CD4-positive, alpha-beta memory T cell (primary cell): ENCODE measurements around the gene UBL3. TPM values are rescaled to one million over a fixed set of nuclear protein-coding genes. Genes with fewer than 3 reads are reported as not detected.
A peak's percentile ranks its signal among the peaks of the same experiment; 100 is the strongest.

ENCODE experiments used
- CTCF ChIA-PET: fragments of 350-600 bp; sonication (Branson Sonifier 250); formaldehyde crosslinking; loops from one replicate; lab custom pipeline; 2021; ENCODE audit warnings: inconsistent platforms; ENCODE audit not compliant: partially characterized antibody; lab: Charles Lee
- POLR2A ChIA-PET: fragments of 350-600 bp; sonication (Branson Sonifier 250); formaldehyde crosslinking; loops from one replicate; lab custom pipeline; 2021; ENCODE audit not compliant: partially characterized antibody; lab: Charles Lee
- DNase-seq, 5 donors: peaks; one replicate each; pipeline versions ENCODE4 v3.0.0 to v3.0.0-alpha.2; 2020 to 2022; ENCODE audit warnings: mixed read lengths in 1 of 5
- H3K27ac ChIP-seq: one replicate; pipeline ENCODE4 v1.7.0; 2013; ENCODE audit warnings: low read depth, low read length
- H3K27me3 ChIP-seq: 2 replicates; pipeline ENCODE4 v1.7.0; 2013; ENCODE audit warnings: mild to moderate bottlenecking, low read length, moderate library complexity; ENCODE audit not compliant: insufficient read depth
- H3K36me3 ChIP-seq: 2 replicates; pipeline ENCODE4 v1.7.0; 2013; ENCODE audit warnings: mild to moderate bottlenecking, low read length, moderate library complexity; ENCODE audit not compliant: insufficient read depth
- H3K4me1 ChIP-seq: 2 replicates; pipeline ENCODE4 v1.7.0; 2013; ENCODE audit warnings: mild to moderate bottlenecking, low read length, moderate library complexity; ENCODE audit not compliant: insufficient read depth
- H3K4me3 ChIP-seq, 2 donors: one replicate each; pipeline ENCODE4 v1.7.0; 2013; ENCODE audit warnings: low read length in 2 of 2, mild to moderate bottlenecking in 1 of 2
- H3K9me3 ChIP-seq, 2 donors: one replicate each; pipeline ENCODE4 v1.7.0; 2013; ENCODE audit warnings: low read length in 2 of 2, control low read depth in 1 of 2; ENCODE audit not compliant: control insufficient read depth in 1 of 2
- H3K27ac Mint-ChIP-seq, 7 donors: one replicate each; pipeline ENCODE4 v1.8.0; 2020 to 2021; ENCODE audit warnings: mixed read lengths in 7 of 7, mild to moderate bottlenecking in 6 of 7, inconsistent platforms in 3 of 7, moderate library complexity in 3 of 7
- H3K27me3 Mint-ChIP-seq, 2 donors: one replicate each; pipeline ENCODE4 v1.8.0; 2020 to 2021; ENCODE audit warnings: mixed read lengths in 2 of 2
- H3K36me3 Mint-ChIP-seq, 2 donors: one replicate each; pipeline ENCODE4 v1.8.0; 2020 to 2021; ENCODE audit warnings: mixed read lengths in 2 of 2, inconsistent platforms in 1 of 2, mild to moderate bottlenecking in 1 of 2
- H3K4me1 Mint-ChIP-seq, 4 donors: one replicate each; pipeline ENCODE4 v1.8.0; 2020 to 2021; ENCODE audit warnings: mixed read lengths in 4 of 4, mild to moderate bottlenecking in 1 of 4
- H3K4me3 Mint-ChIP-seq, 8 donors: one replicate each; pipeline ENCODE4 v1.8.0; 2020 to 2021; ENCODE audit warnings: mixed read lengths in 8 of 8, mild to moderate bottlenecking in 7 of 8, moderate library complexity in 6 of 8, inconsistent platforms in 3 of 8
- H3K9me3 Mint-ChIP-seq, 8 donors: one replicate each; pipeline ENCODE4 v1.8.0; 2020 to 2021; ENCODE audit warnings: mixed read lengths in 8 of 8, mild to moderate bottlenecking in 5 of 8, inconsistent platforms in 3 of 8, moderate library complexity in 1 of 8
- intact Hi-C: fragments of 100-400 bp; cut with micrococcal nuclease; formaldehyde crosslinking; loops from one replicate; pipeline ENCODE4 v1.15.1; 2023
- polyA plus RNA-seq, 2 donors: library from polyadenylated mRNA; unstranded; fragments of 300-500 nt; fragmentation: Illumina TruSeq; gene quantifications; one replicate each; pipeline ENCODE4 v1.2.3, GENCODE V29; 2021
- total RNA-seq, 2 experiments: library from RNA; stranded (reverse); gene quantifications; one replicate each; pipeline ENCODE4 v1.2.3, GENCODE V29; 2021

Gene UBL3
- total and polyA plus RNA-seq, 4 experiments from 2014 or later = 45.7 to 47.4 (median 46.6) TPM

DNA sequence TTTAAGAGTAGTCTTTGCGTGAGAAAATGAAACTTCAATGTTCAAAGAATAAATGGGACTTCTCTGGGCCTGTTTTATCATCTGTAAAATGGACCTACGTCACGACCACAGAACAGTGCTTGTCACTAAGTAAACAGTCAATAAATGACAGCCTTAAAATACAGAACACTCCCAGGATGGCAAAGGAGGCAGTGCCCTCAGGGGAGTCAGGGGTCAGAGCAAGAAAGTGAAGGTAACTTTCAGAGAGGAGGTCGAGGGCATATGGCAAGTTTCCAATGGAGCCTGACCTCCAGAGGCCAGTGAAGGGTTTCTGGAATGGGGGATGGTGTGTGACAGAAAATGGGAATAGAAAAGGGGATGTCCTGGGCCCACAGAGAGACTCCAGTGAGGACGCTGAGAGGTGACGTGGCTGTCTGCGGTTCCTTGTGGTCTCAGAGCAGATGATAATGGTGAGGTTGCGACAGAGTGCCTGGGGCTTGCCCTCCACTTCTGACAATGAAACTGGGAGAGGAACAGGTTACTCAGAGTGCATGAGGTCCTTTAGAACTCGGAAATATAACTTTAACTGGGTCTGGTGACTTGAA lies 91.8 kb downstream of the UBL3 start:
- H3K27ac ChIP-seq = peak overlapping the region; percentile 6
- no peak overlapping the region for H3K4me3 ChIP-seq
- DNase-seq = peak; percentile 32 to 84 (median 50)
- H3K4me3 Mint-ChIP-seq = peak overlapping the region in 7 of 8 donors; percentile 2 to 69 (median 49)
- peaks cover 6% of the 10 kb centered on the region for H3K4me1 ChIP-seq
- intact Hi-C loops = no loop called here
- H3K27ac Mint-ChIP-seq = peak overlapping the region; percentile 68 to 98 (median 92)
- H3K9me3 Mint-ChIP-seq = peaks cover 0 to 13% (median 0%) of the 10 kb centered on the region in 8 donors
- H3K27me3 ChIP-seq = no peaks in the 10 kb centered on the region
- H3K4me1 Mint-ChIP-seq = peaks cover 8 to 22% (median 13%) of the 10 kb centered on the region in 4 donors
- ChIA-PET CTCF (interaction anchor here (1.0 to 2.5 kb wide), 4 partner anchors 12 to 356 kb away, joined by 3 to 10 read pairs (median 8); no protein-coding TSS in a partner anchor), POLR2A (interaction anchor here (0.6 to 1.3 kb wide), 3 partner anchors 31 to 92 kb away, joined by 3 read pairs; partner anchors contain the start of gene UBL3)
- H3K36me3 Mint-ChIP-seq = peaks cover 0 to 2% of the 10 kb centered on the region in 2 donors
- H3K36me3 ChIP-seq = no peaks in the 10 kb centered on the region
- no peaks in the 10 kb centered on the region for H3K9me3 ChIP-seq
- H3K27me3 Mint-ChIP-seq = no peaks in the 10 kb centered on the region

- ChIA-PET CTCF (interaction anchor here (2.5 kb wide), 1 partner anchor 14 kb away, joined by 10 read pairs; no protein-coding TSS in a partner anchor), POLR2A (interaction anchor here (0.7 kb wide), 1 partner anchor 750 kb away, joined by 4 read pairs; no protein-coding TSS in a partner anchor)
- Mint-ChIP-seq H3K4me1 (peaks cover 5 to 16% (median 9%) of the 10 kb centered on the region in 4 donors), H3K27me3 (peaks cover 0 to 3% of the 10 kb centered on the region in 2 donors), H3K4me3 (no peak overlapping the region), H3K27ac (no peak overlapping the region), H3K36me3 (no peaks in the 10 kb centered on the region), H3K9me3 (peaks cover 0 to 13% (median 0%) of the 10 kb centered on the region in 8 donors)
- H3K36me3 ChIP-seq = no peaks in the 10 kb centered on the region
- intact Hi-C loops = no loop called here
- no peak for DNase-seq
- H3K27ac ChIP-seq = no peak overlapping the region
- no peaks in the 10 kb centered on the region for H3K27me3 ChIP-seq
- no peak overlapping the region for H3K4me3 ChIP-seq
- H3K9me3 ChIP-seq = no peaks in the 10 kb centered on the region
- peaks cover 4% of the 10 kb centered on the region for H3K4me1 ChIP-seq
Observed at GRCh38 chr13:29756506-29756905, 93.9 kb downstream of the UBL3 start.

GRCh38 chr13:29754473-29754806 lies 96.0 kb downstream of the UBL3 start:
- H3K27me3 ChIP-seq = no peaks in the 10 kb centered on the region
- Mint-ChIP-seq H3K36me3 (no peaks in the 10 kb centered on the region), H3K9me3 (no peaks in the 10 kb centered on the region), H3K27ac (peak overlapping the region in 2 of 7 donors; percentile 24 to 62), H3K27me3 (peaks cover 0 to 11% of the 10 kb centered on the region in 2 donors), H3K4me1 (peaks cover 5 to 11% (median 9%) of the 10 kb centered on the region in 4 donors), H3K4me3 (no peak overlapping the region)
- H3K9me3 ChIP-seq = no peaks in the 10 kb centered on the region
- H3K36me3 ChIP-seq = no peaks in the 10 kb centered on the region
- CTCF ChIA-PET = interaction anchor here (0.6 to 1.3 kb wide), 2 partner anchors 16 to 202 kb away, joined by 3 to 4 read pairs; no protein-coding TSS in a partner anchor
- POLR2A ChIA-PET = no interaction called here
- DNase-seq = no peak
- H3K4me3 ChIP-seq = no peak overlapping the region
- intact Hi-C loops = no loop called here
- H3K27ac ChIP-seq = no peak overlapping the region
- peaks cover 4% of the 10 kb centered on the region for H3K4me1 ChIP-seq

DNA sequence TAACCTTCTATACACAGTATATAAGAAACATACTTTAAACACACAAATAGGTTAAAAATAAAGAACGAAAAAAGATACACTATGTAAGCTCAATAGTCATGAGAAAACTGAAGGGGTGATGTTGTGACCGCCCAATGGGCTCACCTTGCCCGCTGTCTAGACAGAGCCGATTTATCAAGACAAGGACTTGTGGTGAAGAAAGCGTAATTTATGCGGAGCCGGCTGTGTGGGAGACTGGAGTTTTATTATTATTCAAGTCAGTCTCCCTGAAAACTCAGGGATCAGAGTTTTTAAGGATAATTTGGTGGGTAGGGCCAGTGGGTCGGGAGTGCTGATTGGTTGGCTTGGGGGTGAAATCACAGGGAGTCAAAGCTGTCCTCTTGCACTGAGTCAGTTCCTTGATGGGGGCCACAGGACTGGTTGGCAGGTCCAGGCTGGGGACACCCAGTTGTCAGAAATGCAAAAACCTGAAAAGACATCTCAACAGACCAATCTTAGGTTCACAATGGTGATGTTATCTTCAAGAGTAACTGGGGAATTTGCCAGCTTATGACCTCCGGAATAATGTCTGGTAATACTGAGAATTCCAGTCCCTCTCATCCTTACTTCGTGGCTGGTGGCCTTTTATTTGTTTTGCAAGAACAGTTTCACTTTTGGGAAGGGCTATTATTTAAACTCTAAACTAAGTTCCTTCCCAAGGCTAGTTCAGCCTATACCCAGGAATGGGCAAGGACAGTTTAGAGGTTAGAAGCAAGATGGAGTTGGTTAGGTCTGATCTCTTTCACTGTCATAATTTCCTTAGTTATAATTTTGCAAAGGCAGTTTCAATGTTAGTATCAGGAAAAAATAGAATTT lies 96.6 kb downstream of the UBL3 start:
- H3K27me3 Mint-ChIP-seq = peaks cover 2 to 11% of the 10 kb centered on the region in 2 donors
- intact Hi-C loops = no loop called here
- H3K27ac ChIP-seq = no peak overlapping the region
- H3K36me3 ChIP-seq = no peaks in the 10 kb centered on the region
- H3K27ac Mint-ChIP-seq = peak overlapping the region in 4 of 7 donors; percentile 40 to 77 (median 64)
- H3K4me1 Mint-ChIP-seq = peaks cover 4 to 5% (median 5%) of the 10 kb centered on the region in 4 donors
- no peak overlapping the region for H3K4me3 ChIP-seq
- POLR2A ChIA-PET = no interaction called here
- H3K9me3 Mint-ChIP-seq = no peaks in the 10 kb centered on the region
- CTCF ChIA-PET = interaction anchor here (1.3 to 1.9 kb wide), 2 partner anchors 17 to 245 kb away, joined by 3 to 7 read pairs; no protein-coding TSS in a partner anchor
- H3K4me3 Mint-ChIP-seq = no peak overlapping the region
- H3K36me3 Mint-ChIP-seq = no peaks in the 10 kb centered on the region
- H3K27me3 ChIP-seq = no peaks in the 10 kb centered on the region
- no peak for DNase-seq
- H3K9me3 ChIP-seq = no peaks in the 10 kb centered on the region
- H3K4me1 ChIP-seq = peaks cover 4% of the 10 kb centered on the region

DNA sequence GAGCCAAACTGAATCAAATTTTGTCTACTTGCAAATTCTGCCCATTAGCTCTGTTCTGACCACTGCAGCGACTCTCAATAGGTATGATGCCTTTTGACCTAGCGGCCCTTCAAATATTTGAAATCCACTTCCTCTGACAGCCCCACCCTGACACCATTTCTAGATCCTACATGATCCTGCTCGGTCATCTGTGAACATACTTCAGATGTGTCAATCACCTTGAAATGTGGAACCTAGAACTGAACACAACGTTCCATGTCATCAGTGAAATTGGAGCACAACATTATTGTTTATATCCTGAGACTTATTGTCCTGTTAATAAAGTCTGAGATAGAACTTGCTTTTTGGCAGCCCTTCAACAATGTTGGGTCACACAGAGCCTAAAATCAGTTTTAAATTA lies 98.2 kb downstream of the UBL3 start:
- intact Hi-C loops = no loop called here
- DNase-seq = no peak
- ChIA-PET POLR2A (no interaction called here), CTCF (interaction anchor here (0.7 to 1.9 kb wide), 2 partner anchors 18 to 243 kb away, joined by 4 to 7 read pairs; no protein-coding TSS in a partner anchor)
- Histone ChIP-seq H3K27ac (no peak overlapping the region), H3K36me3 (no peaks in the 10 kb centered on the region), H3K9me3 (no peaks in the 10 kb centered on the region), H3K4me1 (no peaks in the 10 kb centered on the region), H3K27me3 (no peaks in the 10 kb centered on the region), H3K4me3 (no peak overlapping the region)
- Mint-ChIP-seq H3K36me3 (no peaks in the 10 kb centered on the region), H3K27ac (no peak overlapping the region), H3K4me1 (no peaks in the 10 kb centered on the region), H3K4me3 (no peak overlapping the region), H3K9me3 (peaks cover 0 to 2% (median 0%) of the 10 kb centered on the region in 8 donors), H3K27me3 (peaks cover 4 to 11% of the 10 kb centered on the region in 2 donors)

GRCh38 chr13:29750183-29750530 lies 100.3 kb downstream of the UBL3 start:
- POLR2A ChIA-PET = no interaction called here
- Histone ChIP-seq H3K27ac (no peak overlapping the region), H3K9me3 (no peaks in the 10 kb centered on the region), H3K4me1 (no peaks in the 10 kb centered on the region), H3K4me3 (no peak overlapping the region), H3K36me3 (no peaks in the 10 kb centered on the region), H3K27me3 (no peaks in the 10 kb centered on the region)
- no peak overlapping the region for H3K4me3 Mint-ChIP-seq
- no peak overlapping the region for H3K27ac Mint-ChIP-seq
- intact Hi-C loops = no loop called here
- peaks cover 0 to 2% (median 0%) of the 10 kb centered on the region in 8 donors for H3K9me3 Mint-ChIP-seq
- H3K4me1 Mint-ChIP-seq = no peaks in the 10 kb centered on the region
- CTCF ChIA-PET = no interaction called here
- H3K27me3 Mint-ChIP-seq = peaks cover 7 to 11% of the 10 kb centered on the region in 2 donors
- DNase-seq = no peak
- no peaks in the 10 kb centered on the region for H3K36me3 Mint-ChIP-seq
